GM21576 (cell line): Measurements from ENCODE around the gene WNT7A.

Experiments
- ATAC-seq: cut with Tn5 transposase; IDR thresholded peaks from one replicate; pipeline ENCODE4 v1.9.1; 2021; ENCODE audit warnings: mild to moderate bottlenecking, moderate library complexity; ENCODE audit not compliant: unreplicated experiment

The WNT7A gene

GRCh38 chr3:13885704-13886010, 5.8 kb upstream of the WNT7A start:
- no peak for ATAC-seq

GRCh38 chr3:13884851-13885703, 5.2 kb upstream of the WNT7A start:
- ATAC-seq: peak; percentile 67

- ATAC-seq: no peak
These were observed 3.8 kb upstream of the WNT7A start for GRCh38 chr3:13883681-13884080.

GRCh38 chr3:13882876-13883275, 3.0 kb upstream of the WNT7A start:
- ATAC-seq: no peak

GRCh38 chr3:13881536-13882410, 1.9 kb upstream of the WNT7A start:
- ATAC-seq: no peak

GRCh38 chr3:13880811-13881156, 913 bp upstream of the WNT7A start:
- no peak for ATAC-seq

- ATAC-seq: no peak
These were observed 547 bp downstream of the WNT7A start for GRCh38 chr3:13879102-13879945.

- no peak for ATAC-seq
These were observed 1.4 kb downstream of the WNT7A start for GRCh38 chr3:13878281-13879101.

GRCh38 chr3:13877911-13878280, 2.0 kb downstream of the WNT7A start:
- no peak for ATAC-seq

GRCh38 chr3:13876451-13877100, 3.3 kb downstream of the WNT7A start:
- ATAC-seq: no peak

- no peak for ATAC-seq
These were observed 5.0 kb downstream of the WNT7A start for GRCh38 chr3:13874891-13875290.

GRCh38 chr3:13873818-13874217, 6.1 kb downstream of the WNT7A start:
- no peak for ATAC-seq

GRCh38 chr3:13872451-13872850, 7.4 kb downstream of the WNT7A start:
- ATAC-seq: no peak

- no peak for ATAC-seq
These were observed 8.1 kb downstream of the WNT7A start for GRCh38 chr3:13871791-13872190.

GRCh38 chr3:13870902-13871301, 9.0 kb downstream of the WNT7A start:
- no peak for ATAC-seq

GRCh38 chr3:13869761-13870343, 10.0 kb downstream of the WNT7A start:
- no peak for ATAC-seq

- ATAC-seq: no peak
These were observed 10.8 kb downstream of the WNT7A start for GRCh38 chr3:13868844-13869724.

GRCh38 chr3:13867732-13868131, 12.1 kb downstream of the WNT7A start:
- ATAC-seq: no peak
